NOMO-1 (cell line): ENCODE results near the gene THOC5.

Source experiments
- DNase-seq, 2 experiments: peaks; one replicate each; lab custom pipeline; 2025; ENCODE audit not compliant: unreplicated experiment in 2 of 2; lab: John Stamatoyannopoulos, UW

The THOC5 gene

DNA sequence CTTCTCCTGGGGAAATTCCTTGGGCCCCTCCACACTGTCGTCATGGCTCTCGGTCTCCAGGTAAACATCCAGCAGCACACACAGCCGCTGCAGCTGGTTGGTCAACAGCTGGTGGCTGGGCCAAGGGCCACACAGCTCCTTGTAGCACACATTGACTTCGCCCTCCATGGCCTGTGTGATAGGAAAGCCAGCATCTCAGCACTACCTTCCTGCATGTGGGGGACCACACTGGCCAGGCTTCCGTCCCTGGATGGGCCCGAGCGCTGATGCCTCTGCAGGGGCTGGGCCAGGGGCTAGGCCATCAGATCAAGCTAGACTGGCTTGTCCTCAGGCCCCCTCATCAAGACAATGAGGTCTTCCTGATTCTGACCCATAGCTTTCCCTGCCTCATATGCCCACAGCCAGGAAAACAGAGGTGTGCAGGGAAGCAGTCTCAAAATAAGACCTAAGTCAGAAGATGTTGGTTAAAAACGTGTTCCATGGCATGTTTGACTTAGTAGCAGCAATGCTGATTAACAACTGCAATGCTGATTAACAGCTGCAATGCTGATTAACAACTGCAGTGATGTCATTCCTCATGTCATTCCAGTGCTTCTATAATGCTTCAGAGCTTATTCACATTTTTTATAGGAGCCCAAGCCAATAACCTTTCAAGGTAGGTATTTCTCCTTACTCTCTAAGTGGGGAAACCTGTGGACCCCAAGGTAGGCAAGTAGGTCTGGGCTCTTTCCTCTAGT, 42.3 kb downstream of the THOC5 start:
- DNase-seq: no peak

DNA sequence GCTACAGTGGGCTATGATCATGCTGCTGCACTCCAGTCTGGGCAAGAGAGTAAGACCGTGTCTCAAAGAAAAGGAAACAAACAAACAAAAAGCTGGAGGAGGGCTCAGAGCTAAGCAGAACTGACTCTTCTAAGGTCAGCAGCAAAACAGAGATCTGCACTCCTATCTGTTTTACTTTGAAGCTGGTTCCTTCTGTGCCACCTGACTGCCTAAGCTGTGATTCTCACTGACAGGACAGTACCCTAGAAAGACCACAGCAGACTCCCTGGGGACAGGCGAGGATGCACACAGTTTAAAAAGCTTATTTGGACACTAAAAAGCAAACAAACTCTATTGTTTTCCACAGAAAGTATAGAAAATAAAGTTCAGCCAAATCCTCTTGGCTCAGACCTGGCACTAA, 43.0 kb downstream of the THOC5 start:
- no peak for DNase-seq

DNA sequence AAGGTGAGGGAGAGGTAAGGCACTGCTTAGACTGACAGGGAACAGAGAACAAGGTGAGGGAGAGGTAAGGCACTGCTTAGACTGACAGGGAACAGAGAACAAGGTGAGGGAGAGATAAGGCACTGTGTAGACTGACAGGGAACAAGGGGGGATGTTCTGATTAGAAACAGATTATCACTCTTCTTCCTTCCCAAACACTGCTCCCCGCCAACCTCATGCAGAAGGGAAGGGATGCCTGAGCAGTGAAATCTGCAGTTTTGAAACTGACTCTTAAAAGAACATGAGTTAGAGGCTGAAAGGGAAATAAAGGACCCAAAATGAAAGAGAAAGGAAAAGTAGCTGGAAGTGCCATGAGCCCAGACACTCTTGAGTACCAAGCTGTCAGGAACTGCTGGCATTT, 43.7 kb downstream of the THOC5 start:
- DNase-seq: no peak

DNA sequence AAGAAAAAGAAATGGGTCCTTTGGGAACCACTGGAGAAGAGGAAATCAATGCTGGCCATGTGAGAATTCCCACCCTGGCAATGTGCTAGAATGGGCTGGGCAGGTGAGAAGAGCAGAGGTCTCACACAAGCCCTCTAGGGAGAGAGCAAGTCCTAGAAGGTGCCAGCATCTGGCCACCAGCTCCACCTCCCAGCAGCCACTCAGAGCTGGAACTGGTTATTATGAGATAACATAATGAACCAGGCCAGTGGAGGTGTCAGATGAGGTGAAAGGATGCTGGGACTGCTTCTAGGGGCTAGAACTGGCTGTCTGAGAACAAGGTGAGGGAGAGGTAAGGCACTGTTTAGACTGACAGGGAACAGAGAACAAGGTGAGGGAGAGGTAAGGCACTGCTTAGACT, 44.3 kb downstream of the THOC5 start:
- DNase-seq: no peak

DNA sequence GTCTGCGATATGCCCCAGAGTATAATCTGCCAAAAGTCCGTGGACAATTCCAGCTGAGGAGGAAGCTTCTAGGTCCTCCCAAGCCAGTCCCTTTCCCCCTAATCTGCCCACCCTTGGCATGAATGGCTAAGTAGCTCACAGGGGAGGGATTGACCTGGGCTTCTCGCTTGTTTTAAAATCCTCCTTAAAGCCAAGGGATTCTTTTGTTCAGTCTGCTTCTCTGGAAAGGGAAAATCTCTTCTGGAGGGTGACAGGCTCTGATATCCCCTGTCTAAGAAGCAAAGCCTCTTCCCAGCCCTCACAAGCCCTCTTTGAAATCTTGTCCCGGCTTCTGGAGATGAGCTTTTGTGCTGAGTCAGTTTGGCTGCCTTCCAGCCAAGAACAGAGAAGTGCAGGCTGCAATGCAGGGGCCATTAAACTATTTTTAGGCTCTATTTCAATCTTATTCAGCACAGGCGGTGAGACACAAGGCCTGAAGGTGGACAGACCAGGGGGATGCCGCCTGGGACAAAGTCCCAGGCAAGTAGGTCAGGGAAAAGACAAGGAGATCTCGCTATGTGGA, 49.7 kb downstream of the THOC5 start:
- DNase-seq: peak; percentile 43 to 47

DNA sequence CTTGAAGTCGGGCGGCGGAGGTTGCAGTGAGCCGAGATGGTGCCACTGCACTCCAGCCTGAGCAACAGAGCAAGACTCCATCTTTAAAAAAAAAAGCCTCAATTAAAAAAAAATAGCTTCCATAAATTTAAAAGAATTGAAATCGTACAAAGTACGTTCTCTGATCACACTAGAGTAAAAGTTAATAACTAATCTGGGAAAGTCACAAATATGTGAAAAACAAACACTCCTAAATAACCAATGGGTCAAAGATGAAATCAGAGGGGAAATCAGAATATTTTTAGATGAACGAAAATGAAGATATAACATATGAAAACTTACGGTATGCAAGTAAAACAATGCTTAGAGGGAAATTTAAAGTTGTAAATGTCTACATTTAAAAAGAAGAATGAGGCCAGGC, 53.7 kb downstream of the THOC5 start:
- no peak for DNase-seq

DNA sequence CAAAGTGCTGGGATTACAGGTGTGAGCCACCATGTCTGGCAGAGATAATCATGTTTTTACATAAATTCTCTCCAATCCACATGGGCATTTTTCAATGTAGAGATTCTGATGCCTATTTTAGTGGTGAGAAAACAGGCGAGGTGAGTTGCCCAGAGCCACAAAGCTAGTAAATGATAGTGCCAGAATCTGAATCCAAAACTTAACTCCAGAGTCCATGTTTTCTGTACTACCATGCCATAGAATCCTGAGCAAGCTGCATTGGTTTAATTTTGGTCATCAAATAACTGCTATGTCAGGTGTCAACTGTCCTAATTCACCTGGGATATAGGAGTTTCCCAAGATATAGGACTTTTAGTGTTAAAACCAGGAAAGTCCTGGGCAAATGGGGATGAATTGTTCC, 59.9 kb downstream of the THOC5 start:
- DNase-seq: no peak

DNA sequence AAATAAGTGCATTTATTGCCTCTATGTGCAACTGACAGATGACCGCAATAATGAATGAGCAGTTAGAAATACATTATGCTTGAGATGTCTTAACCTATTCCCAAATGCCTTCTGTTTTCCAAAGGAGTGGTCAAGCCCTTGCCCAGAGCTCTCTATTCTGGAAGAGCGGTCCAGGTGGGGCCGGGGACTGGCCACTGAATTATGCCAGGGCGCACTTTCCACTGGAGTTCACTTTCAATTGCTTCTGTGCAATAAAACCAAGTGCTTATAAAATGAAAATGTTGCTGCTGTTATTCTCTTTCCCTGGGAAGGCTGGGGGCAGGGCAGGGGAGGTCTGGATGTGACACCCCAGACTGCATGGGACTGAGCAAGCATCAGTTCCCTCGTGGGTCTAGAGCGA, 62.5 kb downstream of the THOC5 start:
- no peak for DNase-seq

DNA sequence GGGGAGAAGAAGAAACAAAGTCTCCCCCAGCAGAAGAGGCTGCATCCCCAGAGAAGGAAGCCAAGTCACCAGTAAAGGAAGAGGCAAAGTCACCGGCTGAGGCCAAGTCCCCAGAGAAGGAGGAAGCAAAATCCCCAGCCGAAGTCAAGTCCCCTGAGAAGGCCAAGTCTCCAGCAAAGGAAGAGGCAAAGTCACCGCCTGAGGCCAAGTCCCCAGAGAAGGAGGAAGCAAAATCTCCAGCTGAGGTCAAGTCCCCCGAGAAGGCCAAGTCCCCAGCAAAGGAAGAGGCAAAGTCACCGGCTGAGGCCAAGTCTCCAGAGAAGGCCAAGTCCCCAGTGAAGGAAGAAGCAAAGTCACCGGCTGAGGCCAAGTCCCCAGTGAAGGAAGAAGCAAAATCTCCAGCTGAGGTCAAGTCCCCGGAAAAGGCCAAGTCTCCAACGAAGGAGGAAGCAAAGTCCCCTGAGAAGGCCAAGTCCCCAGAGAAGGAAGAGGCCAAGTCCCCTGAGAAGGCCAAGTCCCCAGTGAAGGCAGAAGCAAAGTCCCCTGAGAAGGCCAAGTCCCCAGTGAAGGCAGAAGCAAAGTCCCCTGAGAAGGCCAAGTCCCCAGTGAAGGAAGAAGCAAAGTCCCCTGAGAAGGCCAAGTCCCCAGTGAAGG, 64.3 kb downstream of the THOC5 start:
- DNase-seq: peak; percentile 24 to 50

DNA sequence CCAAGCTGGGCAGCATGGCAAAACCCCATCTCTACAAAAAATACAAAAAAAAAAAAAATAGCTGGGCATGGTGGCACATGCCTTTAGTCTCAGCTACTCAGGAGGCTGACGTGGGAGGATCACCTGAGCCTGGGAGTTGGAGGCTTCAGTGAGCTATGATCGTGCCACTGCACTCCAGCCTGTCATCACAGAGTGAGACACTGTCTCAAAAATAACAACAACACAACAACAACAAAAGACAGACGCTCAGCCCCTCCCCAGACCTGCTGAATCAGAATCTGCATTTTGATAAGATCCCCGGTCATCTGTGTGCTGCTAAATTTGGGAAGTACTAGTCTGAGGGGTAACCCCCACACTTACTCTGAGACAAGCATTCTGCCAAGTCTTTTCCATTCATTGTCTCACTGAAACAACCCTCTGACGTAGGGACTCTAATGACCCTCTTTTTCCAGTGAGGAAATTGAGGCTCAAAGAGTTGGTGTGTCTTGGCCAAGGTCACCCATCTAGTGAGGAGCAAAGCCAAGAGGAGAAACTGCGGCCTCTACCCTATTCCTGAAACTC, 66.1 kb downstream of the THOC5 start:
- DNase-seq: no peak

DNA sequence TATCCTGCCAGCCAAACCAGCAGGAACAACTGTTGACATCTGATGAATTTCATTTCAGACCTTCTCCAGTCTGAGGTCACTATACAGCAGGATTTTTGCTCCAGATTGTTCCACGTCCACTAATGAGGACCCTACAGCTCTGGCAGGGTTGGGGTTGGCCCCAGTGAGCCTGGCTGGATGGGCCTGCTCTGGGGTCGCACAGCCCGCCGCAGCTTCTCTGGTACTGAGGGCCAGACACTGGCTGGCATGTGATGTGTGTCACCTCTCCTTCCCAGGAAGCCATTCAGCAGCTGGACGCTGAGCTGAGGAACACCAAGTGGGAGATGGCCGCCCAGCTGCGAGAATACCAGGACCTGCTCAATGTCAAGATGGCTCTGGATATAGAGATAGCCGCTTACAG, 68.1 kb downstream of the THOC5 start:
- DNase-seq: no peak

DNA sequence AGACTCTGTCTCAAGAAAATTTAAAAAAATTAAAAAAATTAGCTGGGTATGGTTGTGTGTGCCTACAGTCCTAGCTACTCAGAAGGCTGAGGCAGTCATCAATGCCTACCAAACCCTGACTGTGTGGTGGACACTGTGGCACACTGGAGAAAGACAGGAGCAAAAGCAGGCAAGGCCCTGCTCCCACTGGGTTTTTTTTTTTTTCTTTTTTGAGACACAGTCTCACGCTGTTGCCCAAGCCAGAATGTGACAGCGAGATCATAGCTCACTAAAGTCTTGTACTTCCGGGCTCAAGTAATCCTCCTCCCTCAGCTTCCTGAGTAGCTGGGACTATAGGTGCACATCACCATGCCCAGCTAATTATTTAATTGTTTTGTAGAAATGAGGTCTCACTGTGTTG, 68.9 kb downstream of the THOC5 start:
- DNase-seq: no peak

DNA sequence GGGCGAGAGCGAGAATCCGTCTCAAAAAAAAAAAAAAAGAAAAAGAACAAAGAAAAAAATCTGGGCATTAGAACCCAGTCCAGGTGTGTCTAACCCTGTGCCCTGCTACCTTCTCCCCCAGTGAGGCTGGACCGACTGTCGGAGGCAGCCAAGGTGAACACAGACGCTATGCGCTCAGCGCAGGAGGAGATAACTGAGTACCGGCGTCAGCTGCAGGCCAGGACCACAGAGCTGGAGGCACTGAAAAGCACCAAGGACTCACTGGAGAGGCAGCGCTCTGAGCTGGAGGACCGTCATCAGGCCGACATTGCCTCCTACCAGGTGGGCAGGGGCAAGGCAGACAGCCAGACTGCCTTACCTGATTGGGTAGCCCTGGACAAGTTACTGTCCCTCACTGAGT, 70.3 kb downstream of the THOC5 start:
- DNase-seq: no peak

DNA sequence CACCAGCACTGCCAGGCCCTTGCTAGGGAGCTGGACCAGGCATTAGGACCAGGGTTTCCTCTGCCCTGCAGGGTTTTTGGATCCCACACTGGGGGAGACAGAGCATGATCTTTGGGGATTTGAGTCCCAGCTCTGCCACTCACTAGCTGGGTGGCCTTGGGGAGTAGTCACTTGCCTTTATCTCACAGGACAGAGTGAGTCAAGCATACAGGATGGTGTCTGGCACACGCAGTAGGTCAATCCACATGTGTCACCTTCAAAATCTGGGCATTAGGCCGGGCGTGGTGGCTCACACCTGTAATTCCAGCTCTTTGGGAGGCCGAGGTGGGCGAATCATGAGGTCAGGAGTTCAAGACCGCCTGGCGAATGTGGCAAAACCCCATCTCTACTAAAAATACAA, 70.8 kb downstream of the THOC5 start:
- no peak for DNase-seq

DNA sequence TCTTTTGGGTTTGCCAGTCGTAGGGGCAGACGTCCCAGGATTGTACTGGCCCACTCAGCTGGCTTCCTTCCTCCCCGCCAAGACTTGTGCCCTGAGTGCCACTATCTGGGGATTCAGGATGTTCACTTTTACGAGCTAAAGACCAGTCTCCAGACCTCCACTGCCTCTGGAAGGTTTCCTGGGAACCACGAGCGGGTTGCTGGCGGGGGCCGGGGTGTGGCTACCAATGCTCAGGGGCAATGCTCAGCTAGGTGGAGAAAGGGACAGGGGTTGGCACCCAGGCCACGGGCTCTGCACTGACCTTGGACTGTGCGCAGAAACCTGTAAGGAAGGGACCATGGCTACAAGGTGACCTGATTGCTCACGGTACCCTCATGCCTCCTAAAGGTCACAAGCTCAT, 71.3 kb downstream of the THOC5 start:
- DNase-seq: no peak

DNA sequence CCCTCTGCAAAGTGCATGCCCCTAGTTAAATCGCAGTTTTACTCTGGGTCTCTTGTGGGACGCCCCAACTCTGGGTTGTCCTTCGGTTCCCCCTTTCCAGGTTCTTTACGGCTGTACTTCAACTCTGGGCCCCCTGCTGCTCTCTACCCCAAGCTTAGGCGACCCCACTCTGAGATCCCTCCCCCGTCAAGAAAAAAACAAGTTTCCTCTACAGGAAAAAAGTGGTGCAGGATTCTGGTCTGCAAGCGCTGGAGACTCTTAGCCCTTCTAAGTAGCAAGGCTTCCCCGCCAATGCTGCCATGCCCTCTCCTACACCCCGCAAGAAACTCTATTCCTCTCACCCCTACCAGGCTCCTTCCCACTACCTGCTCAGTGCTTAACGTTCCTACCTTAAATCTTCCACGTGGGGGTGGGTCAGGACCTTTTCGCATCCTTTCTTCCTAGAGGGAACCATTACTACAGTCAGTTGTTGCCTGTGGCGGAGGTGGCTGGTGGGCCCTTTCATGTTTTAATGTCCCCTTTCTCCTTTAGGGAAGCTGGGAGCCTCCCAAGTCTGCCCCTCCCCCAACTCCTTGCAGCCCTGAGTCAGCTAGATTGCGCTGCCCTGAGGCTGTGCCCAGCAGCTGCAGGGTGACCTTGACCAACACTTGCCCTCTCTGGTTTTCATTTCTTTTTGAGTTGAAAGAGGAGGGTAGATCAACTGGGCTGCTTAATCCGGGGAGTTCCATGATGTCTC, 72.1 kb downstream of the THOC5 start:
- DNase-seq: no peak

DNA sequence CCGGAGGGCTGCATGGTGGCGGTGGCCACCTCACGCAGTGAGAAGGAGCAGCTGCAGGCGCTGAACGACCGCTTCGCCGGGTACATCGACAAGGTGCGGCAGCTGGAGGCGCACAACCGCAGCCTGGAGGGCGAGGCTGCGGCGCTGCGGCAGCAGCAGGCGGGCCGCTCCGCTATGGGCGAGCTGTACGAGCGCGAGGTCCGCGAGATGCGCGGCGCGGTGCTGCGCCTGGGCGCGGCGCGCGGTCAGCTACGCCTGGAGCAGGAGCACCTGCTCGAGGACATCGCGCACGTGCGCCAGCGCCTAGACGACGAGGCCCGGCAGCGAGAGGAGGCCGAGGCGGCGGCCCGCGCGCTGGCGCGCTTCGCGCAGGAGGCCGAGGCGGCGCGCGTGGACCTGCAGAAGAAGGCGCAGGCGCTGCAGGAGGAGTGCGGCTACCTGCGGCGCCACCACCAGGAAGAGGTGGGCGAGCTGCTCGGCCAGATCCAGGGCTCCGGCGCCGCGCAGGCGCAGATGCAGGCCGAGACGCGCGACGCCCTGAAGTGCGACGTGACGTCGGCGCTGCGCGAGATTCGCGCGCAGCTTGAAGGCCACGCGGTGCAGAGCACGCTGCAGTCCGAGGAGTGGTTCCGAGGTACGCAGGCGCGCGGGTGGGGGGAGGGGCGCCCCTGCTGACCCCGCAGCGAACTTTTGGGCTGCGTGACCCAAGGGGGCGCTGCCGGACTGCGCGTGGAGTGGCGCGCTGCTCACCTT, 72.9 kb downstream of the THOC5 start:
- DNase-seq: peak; percentile 60 to 77

DNA sequence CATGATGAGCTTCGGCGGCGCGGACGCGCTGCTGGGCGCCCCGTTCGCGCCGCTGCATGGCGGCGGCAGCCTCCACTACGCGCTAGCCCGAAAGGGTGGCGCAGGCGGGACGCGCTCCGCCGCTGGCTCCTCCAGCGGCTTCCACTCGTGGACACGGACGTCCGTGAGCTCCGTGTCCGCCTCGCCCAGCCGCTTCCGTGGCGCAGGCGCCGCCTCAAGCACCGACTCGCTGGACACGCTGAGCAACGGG, 73.4 kb downstream of the THOC5 start:
- DNase-seq: no peak

DNA sequence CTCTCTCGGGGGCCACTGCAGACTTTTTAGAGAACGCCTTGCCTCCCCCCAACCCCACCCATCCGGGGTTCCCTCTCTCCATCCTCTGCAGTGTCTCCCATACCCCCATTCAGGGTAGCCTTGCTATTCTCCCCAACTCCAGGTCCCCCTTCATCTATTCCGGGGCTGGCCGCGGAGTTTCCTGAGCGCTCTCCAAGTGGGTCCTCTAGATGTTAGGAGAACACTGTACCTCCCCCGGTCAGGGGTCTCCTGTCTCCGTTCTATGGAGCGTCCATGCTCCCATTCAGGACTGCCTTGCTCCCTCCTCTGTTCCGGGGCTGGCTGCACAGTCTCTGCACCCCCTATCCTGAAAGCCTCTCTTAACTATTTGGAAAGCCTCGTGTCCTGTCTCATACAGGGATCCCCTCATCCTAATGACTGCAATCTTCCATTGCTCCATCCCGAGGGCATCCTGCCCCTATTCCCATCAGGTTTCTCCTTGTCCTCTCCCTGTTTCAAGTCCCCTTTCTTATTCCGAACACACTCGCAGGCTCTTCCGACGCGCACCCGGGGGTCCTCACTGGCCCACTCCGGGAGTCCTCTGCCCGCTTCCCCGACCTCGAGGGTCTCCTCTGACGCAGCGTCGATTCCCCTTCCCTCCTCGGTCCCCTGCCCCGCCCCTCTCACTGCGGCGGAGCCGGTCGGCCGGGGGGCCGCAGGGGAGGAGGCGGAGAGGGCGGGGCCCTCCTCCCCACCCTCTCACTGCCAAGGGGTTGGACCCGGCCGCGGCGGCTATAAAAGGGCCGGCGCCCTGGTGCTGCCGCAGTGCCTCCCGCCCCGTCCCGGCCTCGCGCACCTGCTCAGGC, 73.9 kb downstream of the THOC5 start, which contains the start of gene NEFH:
TSS of gene NEFH (plus strand) at position 802 of the 845 bp plus-strand sequence. CDS start 45 bp downstream, outside the sequence.
- peak in 1 of 2 experiments; percentile 7 for DNase-seq
